ENCODE data around the gene H2AZ2.

- TF ChIP-seq CTCF (IDR thresholded peaks at IDR 0.05; ENCODE audit: low read depth, low read length) (no peak), POLR2A (IDR thresholded peaks at IDR 0.05; ENCODE audit: extremely low read depth, insufficient read length) (no peak), MAX (IDR thresholded peaks at IDR 0.05; ENCODE audit: low read depth, low read length) (no peak)
These were observed 43.5 kb upstream of the H2AZ2 start for GRCh38 chr7:44891372-44891771.
